HFFc6 (cell line): ENCODE measurements around the gene LRRC4B. TPM values are rescaled to one million over a fixed set of nuclear protein-coding genes. Genes with fewer than 3 reads are reported as not detected.

Experiments used
- DNase-seq: peaks from one replicate; pipeline ENCODE4 v3.0.0-alpha.2; 2018
- H3K27ac Mint-ChIP-seq: 2 replicates; pipeline ENCODE4 v1.8.0; 2020; ENCODE audit warnings: mild to moderate bottlenecking, mixed read lengths
- H3K27me3 Mint-ChIP-seq: 2 replicates; pipeline ENCODE4 v1.8.0; 2021; ENCODE audit warnings: mild to moderate bottlenecking, moderate library complexity, mixed read lengths; ENCODE audit not compliant: insufficient read depth
- H3K36me3 Mint-ChIP-seq: 2 replicates; pipeline ENCODE4 v1.8.0; 2021; ENCODE audit warnings: low read depth, mixed read lengths
- H3K4me1 Mint-ChIP-seq: 2 replicates; pipeline ENCODE4 v1.8.0; 2020; ENCODE audit warnings: low read depth, mixed read lengths
- H3K4me3 Mint-ChIP-seq: 2 replicates; pipeline ENCODE4 v1.8.0; 2020; ENCODE audit warnings: mild to moderate bottlenecking, moderate library complexity, mixed read lengths
- H3K9me3 Mint-ChIP-seq: 2 replicates; pipeline ENCODE4 v1.8.0; 2020; ENCODE audit warnings: mild to moderate bottlenecking, mixed read lengths
- total RNA-seq, 6 experiments: library from RNA; stranded (reverse); fragmentation: NEBNext Ultra II Directional; extraction: Animal tissue kit (Norgen Biotek cat#: 25700); gene quantifications; 2 replicates in 1 of 6; 3 replicates in 5 of 6; pipeline ENCODE4 v1.2.3, GENCODE V29; 2021
- TF ChIP-seq, protein P1 (sequence below): fragments of 200-600 bp; sonication (generic); IDR thresholded peaks from 2 replicates; pipeline ENCODE4 v1.5.0; 2021; ENCODE audit warnings: antibody characterized with exemption, mild to moderate bottlenecking

Gene LRRC4B
- total RNA-seq, 6 experiments from 2014 or later = 0.07 to 0.14 (median 0.08) TPM

DNA sequence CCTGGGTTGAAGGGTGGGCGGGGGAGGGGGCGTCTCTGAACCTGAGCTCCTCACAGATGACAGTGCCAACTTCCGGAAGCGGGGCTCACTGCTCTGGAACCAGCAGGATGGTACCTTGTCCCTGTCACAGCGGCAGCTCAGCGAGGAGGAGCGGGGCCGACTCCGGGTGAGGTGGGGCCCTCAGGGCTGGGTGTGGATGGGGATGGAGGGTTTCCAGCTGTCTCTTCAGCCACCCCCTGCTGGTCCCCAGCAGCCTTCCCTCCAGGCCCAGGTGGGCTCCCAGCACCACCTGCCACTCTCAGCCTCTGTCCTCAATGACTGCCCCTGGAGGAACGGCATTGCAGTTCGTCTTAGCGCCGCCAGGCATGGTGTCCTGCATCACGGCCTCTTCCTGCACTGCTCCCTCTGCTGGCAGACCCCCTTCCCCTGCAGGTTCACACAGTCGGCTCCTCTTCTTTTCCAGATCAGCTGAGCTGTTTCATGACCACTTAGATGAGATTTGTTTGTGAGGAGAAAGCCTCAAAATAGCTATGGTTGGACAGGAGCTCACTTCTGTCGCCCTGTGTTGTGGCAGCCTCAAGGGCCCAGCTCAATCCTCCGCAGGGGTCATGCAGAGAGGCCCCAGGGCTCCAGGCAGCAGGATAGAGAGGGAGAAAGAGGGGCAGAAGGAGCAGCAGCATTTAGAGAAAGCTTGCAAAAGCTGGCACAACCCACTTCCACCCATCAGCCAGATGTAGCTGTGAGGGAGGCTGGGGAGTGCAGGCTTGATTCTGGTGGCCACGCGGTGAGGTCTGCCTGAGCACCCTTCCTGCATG is 89.1 kb downstream of the LRRC4B start:
- Mint-ChIP-seq H3K27me3 (peaks cover 4% of the 10 kb centered on the region), H3K9me3 (no peaks in the 10 kb centered on the region), H3K27ac (no peak overlapping the region), H3K4me3 (no peak overlapping the region; the same call in 1 of the 2 replicates), H3K4me1 (peaks cover 7% of the 10 kb centered on the region; the same call in 1 of the 2 replicates), H3K36me3 (peaks cover 8% of the 10 kb centered on the region)
- TF ChIP-seq, protein P1, sequence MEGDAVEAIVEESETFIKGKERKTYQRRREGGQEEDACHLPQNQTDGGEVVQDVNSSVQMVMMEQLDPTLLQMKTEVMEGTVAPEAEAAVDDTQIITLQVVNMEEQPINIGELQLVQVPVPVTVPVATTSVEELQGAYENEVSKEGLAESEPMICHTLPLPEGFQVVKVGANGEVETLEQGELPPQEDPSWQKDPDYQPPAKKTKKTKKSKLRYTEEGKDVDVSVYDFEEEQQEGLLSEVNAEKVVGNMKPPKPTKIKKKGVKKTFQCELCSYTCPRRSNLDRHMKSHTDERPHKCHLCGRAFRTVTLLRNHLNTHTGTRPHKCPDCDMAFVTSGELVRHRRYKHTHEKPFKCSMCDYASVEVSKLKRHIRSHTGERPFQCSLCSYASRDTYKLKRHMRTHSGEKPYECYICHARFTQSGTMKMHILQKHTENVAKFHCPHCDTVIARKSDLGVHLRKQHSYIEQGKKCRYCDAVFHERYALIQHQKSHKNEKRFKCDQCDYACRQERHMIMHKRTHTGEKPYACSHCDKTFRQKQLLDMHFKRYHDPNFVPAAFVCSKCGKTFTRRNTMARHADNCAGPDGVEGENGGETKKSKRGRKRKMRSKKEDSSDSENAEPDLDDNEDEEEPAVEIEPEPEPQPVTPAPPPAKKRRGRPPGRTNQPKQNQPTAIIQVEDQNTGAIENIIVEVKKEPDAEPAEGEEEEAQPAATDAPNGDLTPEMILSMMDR = peak; percentile 76
- no peak for DNase-seq

DNA sequence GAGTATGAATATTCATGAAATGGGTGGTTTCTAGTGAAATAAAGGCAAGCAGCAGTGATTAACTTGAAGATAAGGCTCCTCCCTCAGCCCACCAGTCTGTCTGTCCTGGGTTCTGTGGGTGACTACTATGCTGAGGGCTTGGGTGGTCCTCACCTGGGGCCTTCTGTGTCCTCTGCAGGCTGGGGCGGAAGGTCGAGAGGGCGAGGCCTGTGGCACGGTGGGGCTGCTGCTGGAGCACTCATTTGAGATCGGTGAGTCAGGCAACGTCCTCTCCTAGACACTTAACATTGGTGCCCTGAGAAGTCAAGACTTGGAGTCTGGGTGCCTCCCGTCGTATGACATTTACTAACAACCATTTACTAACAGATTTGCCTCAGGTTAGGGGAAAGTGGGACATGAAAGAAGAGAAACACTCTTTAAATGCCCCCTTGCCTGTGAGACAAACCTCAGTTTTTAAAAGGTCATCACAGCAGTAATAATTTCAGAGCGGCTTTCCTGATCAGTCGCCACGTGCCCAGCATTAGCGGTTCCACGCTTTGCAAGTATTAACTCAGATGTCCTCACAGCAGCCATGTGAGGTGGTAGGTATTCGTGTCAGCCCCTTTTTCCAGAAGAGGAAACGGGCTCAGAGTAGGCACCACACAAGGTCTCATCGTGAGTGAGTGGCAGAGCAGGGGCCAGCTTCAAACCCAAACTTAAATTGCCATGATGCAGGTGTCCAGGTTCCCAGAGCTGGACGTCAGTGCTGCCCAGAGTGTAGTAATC is 90.3 kb downstream of the LRRC4B start:
- Mint-ChIP-seq H3K27ac (no peak overlapping the region), H3K36me3 (peaks cover 3% of the 10 kb centered on the region; the same call in 1 of the 2 replicates), H3K9me3 (no peaks in the 10 kb centered on the region), H3K27me3 (peaks cover 4% of the 10 kb centered on the region), H3K4me1 (peaks cover 7% of the 10 kb centered on the region; the same call in 1 of the 2 replicates), H3K4me3 (peak overlapping the region; percentile 97)
- TF ChIP-seq, protein P1 = no peak
- no peak for DNase-seq

DNA sequence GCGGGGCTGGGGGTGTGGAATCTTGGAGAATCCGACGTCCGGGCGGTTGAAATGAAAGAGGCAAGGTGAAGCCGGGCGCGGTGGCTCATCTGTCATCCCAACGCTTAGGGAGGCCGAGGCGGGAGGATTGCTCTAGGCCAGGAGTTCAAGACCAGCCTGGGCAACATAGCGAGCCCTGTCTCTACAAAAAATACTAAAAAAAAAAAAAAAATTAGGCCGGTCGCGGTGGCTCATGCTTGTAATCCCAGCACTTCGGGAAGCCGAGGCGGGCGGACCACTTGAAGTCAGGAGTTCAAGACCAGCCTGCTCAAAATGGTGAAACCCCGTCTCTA is 91.4 kb downstream of the LRRC4B start:
- peak overlapping the region; percentile 80 for H3K27ac Mint-ChIP-seq
- DNase-seq = no peak
- peaks cover 3% of the 10 kb centered on the region; the same call in 1 of the 2 replicates for H3K36me3 Mint-ChIP-seq
- H3K9me3 Mint-ChIP-seq = no peaks in the 10 kb centered on the region
- H3K4me3 Mint-ChIP-seq = peak overlapping the region; percentile 97
- peaks cover 4% of the 10 kb centered on the region for H3K27me3 Mint-ChIP-seq
- TF ChIP-seq, protein P1 = no peak
- peaks cover 7% of the 10 kb centered on the region; the same call in 1 of the 2 replicates for H3K4me1 Mint-ChIP-seq

DNA sequence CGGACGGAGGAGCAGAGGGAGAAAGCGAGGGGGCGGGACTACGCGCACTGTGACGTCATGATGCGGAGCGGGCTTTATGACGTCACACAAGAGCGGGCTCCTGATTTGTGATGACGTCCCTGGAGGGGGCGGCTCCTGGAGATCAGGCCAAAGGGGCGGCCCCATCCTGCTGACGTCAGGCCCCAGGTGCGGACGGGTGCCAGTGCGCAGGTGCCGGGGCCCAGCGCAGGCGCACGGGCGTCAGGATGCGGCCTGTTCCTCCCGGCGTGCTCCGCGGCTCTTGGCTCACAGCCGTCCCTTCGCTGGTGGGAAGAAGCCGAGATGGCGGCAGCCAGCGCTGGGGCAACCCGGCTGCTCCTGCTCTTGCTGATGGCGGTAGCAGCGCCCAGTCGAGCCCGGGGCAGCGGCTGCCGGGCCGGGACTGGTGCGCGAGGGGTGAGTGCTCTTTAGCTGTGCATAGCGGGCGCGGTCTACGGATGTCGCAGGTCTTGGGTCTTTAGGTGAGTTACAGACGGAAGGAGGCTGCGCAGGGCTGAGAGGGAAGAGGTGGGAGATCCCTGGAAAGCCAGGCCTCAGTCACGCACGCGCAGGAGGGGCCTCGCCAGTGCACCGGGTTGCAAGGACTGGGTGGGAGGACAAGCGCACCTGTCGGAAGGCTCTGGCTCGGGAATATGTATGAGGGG is 91.9 kb downstream of the LRRC4B start, which contains the start of the genes EMC10 and GARIN5A:
EMC10 (plus strand) TSS at position 284 of the 683 bp plus-strand sequence; CDS start at position 322, 38 bp downstream.
GARIN5A (minus strand) TSS at position 625 of the 683 bp plus-strand sequence; CDS start at position 165, 460 bp downstream.
- Mint-ChIP-seq H3K4me1 (peaks cover 7% of the 10 kb centered on the region; the same call in 1 of the 2 replicates), H3K4me3 (peak within 1 kb of the TSS; percentile 97), H3K9me3 (no peaks in the 10 kb centered on the region), H3K27me3 (peaks cover 4% of the 10 kb centered on the region), H3K36me3 (peaks cover 3% of the 10 kb centered on the region; the same call in 1 of the 2 replicates), H3K27ac (peak within 1 kb of the TSS; percentile 80)
- TF ChIP-seq, protein P1 = no peak
- DNase-seq = peak; percentile 94

DNA sequence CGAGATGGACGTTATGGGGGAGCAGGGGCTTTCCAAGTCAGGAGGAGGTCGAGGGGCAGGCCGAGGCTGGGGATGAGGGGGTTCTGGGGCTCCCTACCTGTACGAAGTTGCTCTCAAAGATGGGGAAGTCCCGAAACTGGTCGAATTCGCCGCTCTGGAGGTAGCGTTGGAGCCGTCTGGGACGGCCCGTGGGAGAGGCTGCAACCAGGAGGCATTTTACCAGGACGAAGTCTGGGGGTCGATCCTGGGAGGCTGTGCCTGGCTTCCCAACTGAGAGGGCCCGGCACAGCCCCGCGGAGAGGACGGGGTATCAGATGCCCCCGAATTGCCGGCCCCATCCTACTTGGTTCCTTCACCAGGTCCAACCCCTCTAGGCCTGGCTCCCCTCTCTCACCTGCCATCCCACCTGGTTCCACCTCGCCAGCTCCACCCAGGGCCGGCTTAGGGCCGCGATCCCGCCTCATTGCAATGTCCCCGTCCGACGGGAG is 92.5 kb downstream of the LRRC4B start:
- Mint-ChIP-seq H3K9me3 (no peaks in the 10 kb centered on the region), H3K4me3 (peak overlapping the region; percentile 97), H3K36me3 (peaks cover 3% of the 10 kb centered on the region; the same call in 1 of the 2 replicates), H3K4me1 (peaks cover 7% of the 10 kb centered on the region; the same call in 1 of the 2 replicates), H3K27me3 (peaks cover 4% of the 10 kb centered on the region), H3K27ac (no peak overlapping the region)
- TF ChIP-seq, protein P1 = no peak
- DNase-seq = no peak
